Activated CD4-positive, alpha-beta T cell treated with anti-CD3 and anti-CD28 coated beads for 1 hour (primary cell): ENCODE data around the gene GRM8.

Experiments used
- DNase-seq: peaks from one replicate; pipeline ENCODE4 v3.0.0-alpha.2; 2020

The GRM8 gene

GRCh38 chr7:126804604-126805003 is 448.1 kb downstream of the GRM8 start:
- no peak for DNase-seq

GRCh38 chr7:126803990-126804389 is 448.8 kb downstream of the GRM8 start:
- no peak for DNase-seq

GRCh38 chr7:126803060-126803665 is 449.6 kb downstream of the GRM8 start:
- no peak for DNase-seq

GRCh38 chr7:126801733-126802132 is 451.0 kb downstream of the GRM8 start:
- DNase-seq = no peak

GRCh38 chr7:126799541-126799940 is 453.2 kb downstream of the GRM8 start:
- DNase-seq = no peak

GRCh38 chr7:126792521-126792920 is 460.2 kb downstream of the GRM8 start:
- DNase-seq = no peak

- DNase-seq = no peak
Observed at GRCh38 chr7:126791306-126791705, 461.4 kb downstream of the GRM8 start.

GRCh38 chr7:126790763-126791162 is 462.0 kb downstream of the GRM8 start:
- DNase-seq = no peak

- no peak for DNase-seq
Observed at GRCh38 chr7:126783613-126784012, 469.1 kb downstream of the GRM8 start.

GRCh38 chr7:126780993-126781392 is 471.7 kb downstream of the GRM8 start:
- no peak for DNase-seq

- no peak for DNase-seq
Observed at GRCh38 chr7:126778101-126778500, 474.6 kb downstream of the GRM8 start.

- no peak for DNase-seq
Observed at GRCh38 chr7:126776498-126776897, 476.2 kb downstream of the GRM8 start.

- DNase-seq = no peak
Observed at GRCh38 chr7:126774077-126774476, 478.7 kb downstream of the GRM8 start.

- no peak for DNase-seq
Observed at GRCh38 chr7:126768836-126769235, 483.9 kb downstream of the GRM8 start.

- no peak for DNase-seq
Observed at GRCh38 chr7:126760914-126761577, 491.7 kb downstream of the GRM8 start.

GRCh38 chr7:126755381-126755780 is 497.4 kb downstream of the GRM8 start:
- no peak for DNase-seq

- no peak for DNase-seq
Observed at GRCh38 chr7:126750207-126750911, 502.4 kb downstream of the GRM8 start.

- DNase-seq = no peak
Observed at GRCh38 chr7:126728967-126729366, 523.8 kb downstream of the GRM8 start.

- no peak for DNase-seq
Observed at GRCh38 chr7:126727930-126728391, 524.8 kb downstream of the GRM8 start.

GRCh38 chr7:126723966-126724544 is 528.7 kb downstream of the GRM8 start:
- no peak for DNase-seq

GRCh38 chr7:126720232-126720631 is 532.5 kb downstream of the GRM8 start:
- no peak for DNase-seq

GRCh38 chr7:126718419-126718818 is 534.3 kb downstream of the GRM8 start:
- DNase-seq = no peak

- DNase-seq = no peak
Observed at GRCh38 chr7:126716321-126716720, 536.4 kb downstream of the GRM8 start.

GRCh38 chr7:126715076-126715475 is 537.7 kb downstream of the GRM8 start:
- DNase-seq = no peak
